ENCODE measurements around the gene TBX3.

GRCh38 chr12:114693532-114693931 is 9.6 kb upstream of the TBX3 start:
- TF ChIP-seq CTCF (IDR thresholded peaks at IDR 0.05) (no peak), POLR2A (IDR thresholded peaks at IDR 0.05) (no peak)

Data from lower leg skin (tissue), 3 donors.